CD4-positive, alpha-beta T cell treated with Interleukin-15 for 4 hours (primary cell): ENCODE data around the gene KLHL33.

Experiments
- DNase-seq: peaks from one replicate; pipeline ENCODE4 v3.0.0-alpha.2; 2020; ENCODE audit warnings: low spot score

Gene KLHL33, protein sequence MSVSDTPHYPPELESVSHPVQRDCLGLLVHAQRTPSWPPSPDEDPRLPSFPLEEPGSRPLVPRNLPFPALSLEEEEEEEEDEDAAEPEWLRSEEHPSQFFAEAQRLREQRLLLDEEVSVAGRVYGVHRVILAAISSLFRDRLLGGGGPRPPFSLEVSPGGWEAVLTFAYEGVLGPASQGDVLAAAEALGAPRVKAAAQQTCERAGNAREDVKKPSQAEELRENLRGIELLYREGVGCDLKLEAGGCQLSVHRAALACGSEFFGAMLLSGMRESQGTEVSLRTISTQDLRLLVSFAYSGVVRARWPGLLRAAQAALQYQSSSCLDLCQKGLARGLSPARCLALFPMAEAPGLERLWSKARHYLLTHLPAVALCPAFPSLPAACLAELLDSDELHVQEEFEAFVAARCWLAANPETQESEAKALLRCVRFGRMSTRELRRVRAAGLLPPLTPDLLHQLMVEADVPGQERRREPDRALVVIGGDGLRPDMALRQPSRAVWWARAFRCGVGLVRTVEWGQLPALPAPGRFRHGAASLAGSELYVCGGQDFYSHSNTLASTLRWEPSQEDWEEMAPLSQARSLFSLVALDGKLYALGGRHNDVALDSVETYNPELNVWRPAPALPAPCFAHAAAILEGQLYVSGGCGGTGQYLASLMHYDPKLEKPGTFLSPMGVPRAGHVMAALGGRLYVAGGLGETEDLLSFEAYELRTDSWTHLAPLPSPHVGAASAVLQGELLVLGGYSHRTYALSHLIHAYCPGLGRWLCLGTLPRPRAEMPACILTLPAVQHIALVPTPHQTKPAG

GRCh38 chr14:20435582-20436362, at the start of gene KLHL33:
TSS of gene KLHL33 (minus strand) at chr14:20436166. CDS start at chr14:20435811, 355 bp downstream.
- DNase-seq: no peak

DNA sequence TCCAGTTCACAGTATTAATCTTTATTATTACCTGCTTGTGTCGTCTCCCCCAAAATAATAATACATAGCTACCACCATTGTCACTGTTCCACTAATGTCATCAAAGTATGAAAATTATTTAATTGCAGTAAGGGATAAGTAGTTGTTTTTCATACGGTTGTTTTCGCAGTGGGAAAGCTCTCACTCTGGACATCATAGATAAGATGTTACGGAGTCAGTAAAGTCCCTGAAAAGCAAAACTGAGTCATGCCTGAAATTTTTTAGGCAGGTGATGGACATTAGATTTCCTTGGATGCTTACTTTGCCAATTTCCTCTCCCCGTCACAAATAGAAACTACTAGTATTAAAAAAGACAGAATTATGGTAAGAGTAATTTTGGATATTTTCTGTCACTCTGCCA, 46.4 kb upstream of the KLHL33 start:
- no peak for DNase-seq

GRCh38 chr14:20478894-20479293, 42.9 kb upstream of the KLHL33 start:
- DNase-seq: no peak

DNA sequence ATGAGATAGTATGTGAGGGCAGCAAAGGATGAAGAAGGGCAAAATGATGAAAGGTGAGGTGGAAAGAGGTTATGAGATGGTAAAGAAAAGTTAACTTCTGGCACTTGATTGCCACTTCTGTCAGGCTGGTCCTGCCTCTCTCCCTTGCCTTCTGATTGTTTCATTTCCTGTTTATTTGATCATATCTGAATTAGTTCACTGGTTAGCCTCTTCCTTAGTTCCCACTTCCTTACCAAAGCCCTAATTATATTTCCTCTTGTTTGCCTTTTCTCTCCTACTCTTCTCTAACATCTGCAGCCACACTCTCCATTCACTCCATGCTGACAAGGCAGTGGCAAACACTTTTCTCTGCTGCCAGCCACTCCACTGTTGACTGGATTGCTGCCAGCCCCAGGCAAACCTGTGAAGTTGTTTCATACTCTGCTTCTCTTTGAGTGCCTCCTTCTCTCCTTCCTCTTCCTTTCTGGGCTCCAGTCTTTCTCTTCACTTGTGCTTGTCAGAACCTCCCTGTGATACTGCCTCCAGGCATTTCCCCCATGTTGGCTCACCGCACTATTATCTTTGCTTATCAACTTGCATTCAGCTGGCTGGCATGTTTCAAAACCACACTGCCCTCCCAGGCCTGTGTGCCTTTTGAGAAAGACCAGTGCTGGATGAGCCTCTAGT, 41.4 kb upstream of the KLHL33 start:
- DNase-seq: peak; percentile 37

DNA sequence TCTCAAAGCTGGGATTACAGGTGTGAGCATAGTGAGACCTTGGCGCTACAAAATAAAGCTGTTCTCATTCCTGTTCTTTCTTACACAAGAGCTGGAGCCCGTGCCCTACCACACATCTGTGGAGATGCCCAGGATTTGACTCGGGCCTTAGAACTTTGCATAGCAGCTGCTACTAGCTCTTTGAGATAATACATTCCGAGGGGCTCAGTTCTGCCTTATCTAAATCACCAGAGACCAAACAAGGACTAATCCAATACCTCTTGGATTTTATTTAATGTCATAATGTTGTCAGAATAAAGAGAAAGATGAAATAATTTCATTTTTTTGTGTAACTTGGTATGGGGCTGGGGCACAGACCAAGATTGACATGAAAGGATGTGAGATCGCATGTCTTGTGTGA, 40.8 kb upstream of the KLHL33 start:
- DNase-seq: no peak

- no peak for DNase-seq
Observed at GRCh38 chr14:20472536-20473169, 36.7 kb upstream of the KLHL33 start.

GRCh38 chr14:20470603-20470901, 34.6 kb upstream of the KLHL33 start:
- DNase-seq: no peak

- peak; percentile 81 for DNase-seq
Observed at GRCh38 chr14:20469890-20470602, 34.1 kb upstream of the KLHL33 start.

DNA sequence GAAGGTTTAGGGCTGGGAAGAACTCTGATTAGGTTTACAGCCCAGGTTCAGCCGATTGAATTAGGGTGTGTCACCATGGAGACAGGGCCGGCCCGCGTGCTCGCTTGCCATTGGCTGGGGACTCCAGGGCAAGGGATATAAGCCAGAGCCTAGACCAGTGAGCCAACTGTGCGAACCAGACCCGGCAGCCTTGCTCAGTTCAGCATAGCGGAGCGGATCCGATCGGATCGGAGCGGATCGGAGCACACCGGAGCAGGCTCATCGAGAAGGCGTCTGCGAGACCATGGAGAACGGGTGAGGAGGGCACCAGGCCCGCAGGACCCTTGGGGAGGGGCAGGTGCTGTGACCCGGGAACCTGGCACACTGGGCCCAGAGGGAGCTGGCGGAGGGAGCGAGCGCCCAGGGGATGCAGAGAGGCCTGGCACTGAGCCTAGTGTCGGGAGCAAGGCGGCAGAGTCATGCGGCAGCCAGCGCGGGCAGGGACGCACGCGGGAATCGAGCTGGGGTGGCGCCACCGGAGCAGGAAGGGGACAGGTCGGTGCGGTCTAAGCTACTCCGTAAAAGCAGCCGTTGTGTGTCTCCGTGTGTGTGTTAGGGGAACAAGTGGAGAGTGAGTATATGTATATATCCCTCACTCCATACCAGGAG, 33.4 kb upstream of the KLHL33 start, which contains the start of gene PNP:
Gene PNP, plus strand, starts transcription at position 165 of the 648 bp plus-strand sequence. Its CDS starts 119 bp downstream, at position 284.
- peak; percentile 93 for DNase-seq

GRCh38 chr14:20468764-20469241, 32.8 kb upstream of the KLHL33 start:
- no peak for DNase-seq

DNA sequence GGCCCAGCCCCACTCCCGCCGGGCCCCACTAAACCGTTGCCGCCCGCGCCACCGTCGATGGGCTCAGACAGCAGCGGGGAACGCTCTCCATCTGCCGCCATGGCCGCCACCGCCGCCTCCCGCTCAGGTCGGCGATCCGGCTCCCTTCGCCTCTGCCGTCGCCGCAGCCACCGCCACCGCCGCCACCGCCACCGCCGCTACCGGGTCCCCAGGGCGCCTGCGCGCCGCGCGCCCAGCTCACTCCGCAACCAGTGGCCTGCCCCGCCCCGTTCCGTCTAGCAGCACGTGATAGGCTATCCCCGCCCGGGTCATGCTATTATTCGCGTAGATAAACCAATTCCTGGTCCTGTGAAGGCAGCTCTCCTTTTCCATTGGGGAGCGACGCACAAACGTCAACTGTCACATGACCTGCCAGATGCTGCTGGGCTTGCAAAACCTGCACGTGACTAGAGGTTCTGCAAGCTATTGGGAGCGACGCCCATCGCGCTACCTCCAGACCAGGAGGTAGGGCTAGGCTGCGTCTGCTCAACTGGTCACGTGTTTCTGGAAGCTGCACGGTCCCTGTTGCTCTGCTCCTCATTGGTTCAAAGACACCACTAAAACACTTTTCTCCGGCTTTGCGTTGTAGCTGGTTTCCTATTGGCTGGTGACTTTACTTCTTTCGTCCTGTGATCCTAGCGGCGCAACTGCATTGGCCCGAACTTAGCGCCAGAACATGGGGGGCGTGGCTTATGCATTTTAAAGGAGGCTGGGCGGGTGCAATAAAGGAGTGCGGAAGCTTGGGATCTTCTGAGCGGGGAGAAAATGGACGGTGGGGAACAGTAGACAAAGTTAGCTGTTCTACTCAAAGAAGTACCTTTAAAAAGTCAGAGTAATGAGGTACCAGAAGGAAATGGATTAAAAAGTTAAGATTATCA, 25.5 kb upstream of the KLHL33 start, which contains the start of gene PIP4P1:
Gene PIP4P1, minus strand, starts transcription at position 210 of the 917 bp plus-strand sequence. Its CDS starts 109 bp downstream, at position 101.
- DNase-seq: peak; percentile 99

DNA sequence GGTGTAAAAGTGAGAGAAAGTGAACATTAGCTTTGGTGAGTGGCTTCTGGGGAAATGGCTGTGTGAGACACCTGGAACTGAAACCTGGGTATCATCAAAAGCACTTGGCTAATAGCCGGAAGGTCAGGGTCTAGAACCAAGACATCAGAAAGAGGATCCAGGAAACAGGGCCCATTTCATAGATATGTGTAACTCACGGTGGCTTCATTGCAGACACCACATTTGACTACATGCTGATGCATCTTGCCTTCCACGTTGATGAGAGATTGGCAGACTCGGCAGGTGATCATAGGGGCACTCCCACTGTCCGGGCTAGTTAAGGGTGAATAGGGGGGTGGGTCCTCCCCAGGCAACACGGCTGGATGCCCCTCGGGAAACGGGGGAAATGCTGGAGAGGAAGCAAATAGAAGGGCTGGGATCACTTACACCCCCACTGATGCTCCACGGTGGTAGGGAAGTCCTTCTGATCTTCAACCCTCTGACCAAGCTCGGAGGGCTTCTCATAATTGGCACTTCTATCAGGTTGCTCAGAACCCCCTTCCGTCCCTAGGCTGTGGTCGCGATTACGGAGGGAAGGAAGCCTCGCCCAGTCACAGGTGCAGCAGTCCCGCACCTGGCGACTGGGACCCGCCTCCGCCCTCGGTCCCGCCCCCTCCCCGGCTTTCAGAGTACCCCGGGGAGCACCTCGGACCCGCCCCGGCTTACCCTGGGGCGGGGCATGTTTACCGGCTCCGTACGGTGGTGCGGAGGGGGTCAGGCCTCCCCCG, 24.7 kb upstream of the KLHL33 start:
- peak; percentile 57 for DNase-seq

GRCh38 chr14:20458031-20458789, 22.2 kb upstream of the KLHL33 start:
- no peak for DNase-seq

- no peak for DNase-seq
Observed at GRCh38 chr14:20456971-20457370, 21.0 kb upstream of the KLHL33 start.

DNA sequence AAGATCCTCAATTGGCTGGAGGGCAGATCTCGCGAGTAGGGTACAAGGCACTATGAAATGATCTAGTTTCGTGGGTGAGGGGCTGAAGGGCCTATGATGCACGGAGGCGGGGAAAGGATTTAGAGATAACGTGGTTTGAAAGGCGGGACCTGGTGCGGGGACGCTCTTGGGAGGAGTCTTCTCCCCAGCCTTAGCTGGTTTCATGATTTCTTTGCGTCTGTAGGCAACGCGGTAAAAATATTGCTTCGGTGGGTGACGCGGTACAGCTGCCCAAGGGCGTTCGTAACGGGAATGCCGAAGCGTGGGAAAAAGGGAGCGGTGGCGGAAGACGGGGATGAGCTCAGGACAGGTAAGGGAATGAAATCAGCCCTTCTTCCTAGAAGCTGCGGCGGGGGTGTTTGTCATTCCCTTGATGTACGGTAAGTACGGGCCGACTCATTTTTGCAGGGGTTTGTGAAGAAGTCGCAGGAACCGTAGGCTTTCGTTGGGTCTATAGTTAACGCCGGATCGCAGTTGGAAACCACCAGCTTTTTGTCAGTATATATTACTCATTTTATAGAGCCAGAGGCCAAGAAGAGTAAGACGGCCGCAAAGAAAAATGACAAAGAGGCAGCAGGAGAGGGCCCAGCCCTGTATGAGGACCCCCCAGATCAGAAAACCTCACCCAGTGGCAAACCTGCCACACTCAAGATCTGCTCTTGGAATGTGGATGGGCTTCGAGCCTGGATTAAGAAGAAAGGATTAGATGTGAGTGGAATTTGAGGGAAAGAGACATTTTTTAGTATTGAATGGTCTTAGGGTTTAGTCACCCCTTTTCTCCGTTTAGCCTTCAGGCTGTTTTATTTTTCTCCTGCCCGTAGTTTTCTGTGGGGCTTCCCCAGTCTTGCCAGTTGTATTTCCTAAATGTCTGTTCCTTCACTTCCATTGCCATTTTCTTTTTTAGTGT, 19.7 kb upstream of the KLHL33 start:
- peak; percentile 35 for DNase-seq
